GM19324 (cell line): ENCODE data around the gene DGKB.

Experiments used
- ATAC-seq: cut with Tn5 transposase; IDR thresholded peaks from one replicate; pipeline ENCODE4 v1.9.1; 2021; ENCODE audit warnings: mild to moderate bottlenecking, moderate library complexity; ENCODE audit not compliant: unreplicated experiment, low FRiP score

Gene DGKB

GRCh38 chr7:14902589-14903067 is at the start of gene DGKB:
DGKB (minus strand) TSS chr7:14902751.
- ATAC-seq = no peak

GRCh38 chr7:14950013-14950412 is 47.5 kb upstream of the DGKB start:
- no peak for ATAC-seq

- no peak for ATAC-seq
These were observed 35.6 kb upstream of the DGKB start for GRCh38 chr7:14938181-14938580.

GRCh38 chr7:14937581-14937980 is 35.0 kb upstream of the DGKB start:
- no peak for ATAC-seq

GRCh38 chr7:14936554-14936953 is 34.0 kb upstream of the DGKB start:
- no peak for ATAC-seq

- ATAC-seq = no peak
These were observed 32.3 kb upstream of the DGKB start for GRCh38 chr7:14934839-14935238.

GRCh38 chr7:14931511-14932215 is 29.1 kb upstream of the DGKB start:
- no peak for ATAC-seq

- ATAC-seq = no peak
These were observed 21.8 kb upstream of the DGKB start for GRCh38 chr7:14924398-14924797.

GRCh38 chr7:14911077-14911476 is 8.5 kb upstream of the DGKB start:
- ATAC-seq = no peak

- ATAC-seq = no peak
These were observed 6.1 kb upstream of the DGKB start for GRCh38 chr7:14908697-14909096.

- no peak for ATAC-seq
These were observed 3.2 kb upstream of the DGKB start for GRCh38 chr7:14905764-14906163.

GRCh38 chr7:14900051-14900450 is 2.5 kb downstream of the DGKB start:
- ATAC-seq = no peak

GRCh38 chr7:14899030-14899429 is 3.5 kb downstream of the DGKB start:
- ATAC-seq = no peak

GRCh38 chr7:14896461-14896860 is 6.1 kb downstream of the DGKB start:
- no peak for ATAC-seq

- ATAC-seq = no peak
These were observed 7.7 kb downstream of the DGKB start for GRCh38 chr7:14894826-14895225.

GRCh38 chr7:14892961-14893360 is 9.6 kb downstream of the DGKB start:
- no peak for ATAC-seq

- no peak for ATAC-seq
These were observed 11.3 kb downstream of the DGKB start for GRCh38 chr7:14891289-14891688.

GRCh38 chr7:14888962-14889361 is 13.6 kb downstream of the DGKB start:
- ATAC-seq = no peak

- ATAC-seq = no peak
These were observed 16.0 kb downstream of the DGKB start for GRCh38 chr7:14886533-14886932.

- no peak for ATAC-seq
These were observed 26.5 kb downstream of the DGKB start for GRCh38 chr7:14875941-14876587.

- ATAC-seq = no peak
These were observed 30.7 kb downstream of the DGKB start for GRCh38 chr7:14871880-14872279.

- ATAC-seq = no peak
These were observed 32.2 kb downstream of the DGKB start for GRCh38 chr7:14870394-14870793.
